IMR-90 (cell line): Measurements from ENCODE around the gene TMEM204. TPM values are rescaled to one million over a fixed set of nuclear protein-coding genes. Genes with fewer than 3 reads are reported as not detected.

Experiments used
- ATAC-seq: fragments of 200-7000 bp; cut with Tn5 transposase; 2 replicates; pipeline ENCODE4 v1.9.1; 2020; ENCODE audit warnings: low read depth, mild to moderate bottlenecking, moderate library complexity
- BruUV-seq: library from RNA; stranded (reverse); fragments of 400-500 nt; replicated peaks from 2 replicates; lab custom pipeline; 2021; lab: Mats Ljungman, UMichigan
- CTCF ChIA-PET: fragments of 300-600 bp; formaldehyde crosslinking; extraction: SDS; loops from one replicate; lab custom pipeline; 2021; ENCODE audit warnings: antibody characterized with exemption; lab: Yijun Ruan, JAX
- POLR2A ChIA-PET: fragments of 300-600 bp; sonication (Branson Sonifier 250); formaldehyde crosslinking; loops from one replicate; lab custom pipeline; 2022; ENCODE audit warnings: antibody characterized with exemption; ENCODE audit not compliant: unreplicated experiment; lab: Charles Lee
- DNase-seq: peaks from one replicate; pipeline ENCODE4 v3.0.0; 2013
- H2AFZ ChIP-seq: replicated peaks from 2 replicates; pipeline ENCODE3; 2013; ENCODE audit warnings: low read length, mild to moderate bottlenecking; ENCODE audit not compliant: poor library complexity
- H2AK5ac ChIP-seq: 2 replicates; pipeline ENCODE4 v1.6.1; 2013; ENCODE audit warnings: low read depth, low read length, inconsistent platforms
- H2AK9ac ChIP-seq: replicated peaks from 2 replicates; pipeline ENCODE3; 2013; ENCODE audit warnings: mild to moderate bottlenecking, low read depth, low read length, moderate library complexity; ENCODE audit not compliant: poor library complexity
- H2BK120ac ChIP-seq: 2 replicates; pipeline ENCODE4 v1.6.1; 2013; ENCODE audit warnings: low read depth, low read length, inconsistent platforms
- H2BK15ac ChIP-seq: 3 replicates; pipeline ENCODE4 v1.6.1; 2013; ENCODE audit warnings: low read depth, low read length, inconsistent platforms
- H2BK20ac ChIP-seq: 2 replicates; pipeline ENCODE4 v1.6.1; 2013; ENCODE audit warnings: low read depth, mild to moderate bottlenecking, inconsistent platforms, low read length, moderate library complexity
- H2BK5ac ChIP-seq: 2 replicates; pipeline ENCODE4 v1.6.1; 2013; ENCODE audit warnings: mild to moderate bottlenecking, low read depth, low read length, inconsistent platforms; ENCODE audit not compliant: poor library complexity, severe bottlenecking
- H3K14ac ChIP-seq: replicated peaks from 2 replicates; pipeline ENCODE4 v1.6.1; 2013; ENCODE audit warnings: low read depth, low read length, inconsistent platforms
- H3K18ac ChIP-seq: 2 replicates; pipeline ENCODE4 v1.6.1; 2013; ENCODE audit warnings: low read depth, low read length, control low read depth
- H3K23ac ChIP-seq: 2 replicates; pipeline ENCODE4 v1.6.1; 2013; ENCODE audit warnings: low read depth, low read length, inconsistent platforms
- H3K27ac ChIP-seq: 2 replicates; pipeline ENCODE4 v1.5.1; 2013; ENCODE audit warnings: mild to moderate bottlenecking, control low read depth, low read length; ENCODE audit not compliant: insufficient read depth
- H3K27me3 ChIP-seq: 2 replicates; pipeline ENCODE4 v1.6.1; 2013; ENCODE audit warnings: low read length; ENCODE audit not compliant: control insufficient read depth, insufficient read depth
- H3K36me3 ChIP-seq: 2 replicates; pipeline ENCODE4 v1.6.1; 2013; ENCODE audit warnings: low read length, mixed read lengths; ENCODE audit not compliant: control insufficient read depth, insufficient read depth
- H3K4ac ChIP-seq: 2 replicates; pipeline ENCODE4 v1.6.1; 2013; ENCODE audit warnings: low read depth, low read length, inconsistent platforms
- H3K4me1 ChIP-seq: 2 replicates; pipeline ENCODE4 v1.6.1; 2013; ENCODE audit warnings: low read length, mixed read lengths; ENCODE audit not compliant: control insufficient read depth, insufficient read depth
- H3K4me2 ChIP-seq: 2 replicates; pipeline ENCODE4 v1.6.1; 2013; ENCODE audit warnings: low read depth, mild to moderate bottlenecking, control low read depth, low read length, moderate library complexity
- H3K4me3 ChIP-seq: 2 replicates; pipeline ENCODE4 v1.5.1; 2013; ENCODE audit warnings: low read depth, mild to moderate bottlenecking, control low read depth, low read length, moderate library complexity; ENCODE audit not compliant: insufficient read depth
- H3K56ac ChIP-seq: 2 replicates; pipeline ENCODE4 v1.6.1; 2013; ENCODE audit warnings: low read length, inconsistent platforms; ENCODE audit not compliant: insufficient read depth; ENCODE audit errors: extremely low read depth
- H3K79me1 ChIP-seq, 2 experiments: 2 replicates each; pipeline ENCODE4 v1.6.1; 2013; ENCODE audit warnings: low read length in 2 of 2, inconsistent platforms in 1 of 2, low read depth in 1 of 2
- H3K9ac ChIP-seq: 2 replicates; pipeline ENCODE4 v1.6.1; 2013; ENCODE audit warnings: low read depth, low read length, control low read depth
- H3K9me1 ChIP-seq: 2 replicates; pipeline ENCODE4 v1.6.1; 2013; ENCODE audit warnings: low read length, inconsistent platforms; ENCODE audit not compliant: insufficient read depth
- H3K9me3 ChIP-seq: 2 replicates; pipeline ENCODE4 v1.6.1; 2013; ENCODE audit warnings: low read length; ENCODE audit not compliant: control insufficient read depth, insufficient read depth
- H4K20me1 ChIP-seq: 2 replicates; pipeline ENCODE4 v1.6.1; 2013; ENCODE audit warnings: low read length, inconsistent platforms; ENCODE audit not compliant: insufficient read depth
- H4K5ac ChIP-seq: 2 replicates; pipeline ENCODE4 v1.6.1; 2013; ENCODE audit warnings: mild to moderate bottlenecking, low read depth, low read length, control low read depth
- H4K8ac ChIP-seq, 2 experiments: 2 replicates each; pipeline ENCODE4 v1.6.1; 2013; ENCODE audit warnings: low read depth in 2 of 2, low read length in 2 of 2, control low read depth in 1 of 2, inconsistent platforms in 1 of 2
- H4K91ac ChIP-seq: 2 replicates; pipeline ENCODE4 v1.6.1; 2013; ENCODE audit warnings: low read depth, low read length, inconsistent platforms; ENCODE audit not compliant: insufficient read depth
- CEBPB ChIP-seq: IDR thresholded peaks from 2 replicates; pipeline ENCODE4 v1.6.1; 2012; ENCODE audit warnings: low read depth, low read length, improper control_type of control experiment
- FOS ChIP-seq: fragments of 150-350 bp; IDR thresholded peaks from 2 replicates; pipeline ENCODE4 v1.6.1; 2016; ENCODE audit warnings: low read depth, low read length
- MAFK ChIP-seq: IDR thresholded peaks from 2 replicates; pipeline ENCODE4 v1.6.1; 2012; ENCODE audit warnings: low read depth, low read length, improper control_type of control experiment
- RCOR1 ChIP-seq: IDR thresholded peaks from 2 replicates; pipeline ENCODE4 v1.6.1; 2012; ENCODE audit warnings: mild to moderate bottlenecking, low read length, improper control_type of control experiment; ENCODE audit not compliant: insufficient replicate concordance
- RFX5 ChIP-seq: IDR thresholded peaks from 2 replicates; pipeline ENCODE4 v1.8.0; 2012; ENCODE audit warnings: low read depth, mild to moderate bottlenecking, low read length, moderate library complexity
- WGBS, 2 experiments: methylation state at CpG; one replicate each; pipeline versions ENCODE4 v1.1.5 to v1.1.7; 2013; ENCODE audit warnings: missing lambda C conversion rate in 2 of 2; ENCODE audit not compliant: insufficient read length in 1 of 2; ENCODE audit errors: extremely low coverage in 2 of 2; 5-methylcytosine and 5-hydroxymethylcytosine counted together
- dilution Hi-C: fragments of 300-500 bp; cut with HindIII; formaldehyde crosslinking; loops from one replicate; pipeline ENCODE4 v1.14.3; 2018; ENCODE audit warnings: low sequenced_read_pairs; ENCODE audit not compliant: unreplicated experiment
- in situ Hi-C: fragments of 300-500 bp; cut with MboI; formaldehyde crosslinking; loops from 3 replicates; pipeline ENCODE4 v1.14.3; 2019; ENCODE audit warnings: low sequenced_read_pairs, inconsistent platforms, mixed read lengths
- intact Hi-C: fragments of 100-400 bp; cut with micrococcal nuclease; formaldehyde crosslinking; loops from 2 replicates; pipeline ENCODE4 v1.10.0; 2022
- polyA plus RNA-seq, 3 experiments: library from polyadenylated mRNA; depleted of rRNA; stranded (reverse); fragments of >200 nt; gene quantifications; 2 replicates each; pipeline ENCODE4 v1.2.3, GENCODE V29; 2012; ENCODE audit warnings: low replicate concordance in 1 of 3
- total RNA-seq: library from RNA; depleted of rRNA; stranded (reverse); fragments of >200 nt; gene quantifications from 2 replicates; pipeline ENCODE4 v1.2.3, GENCODE V29; 2012

Gene TMEM204
- total and polyA plus RNA-seq, 2 of the 4 experiments (the other 2 are of a cell fraction): 7.0 to 12.3 TPM

- H4K91ac ChIP-seq: no peak overlapping the region
- H3K56ac ChIP-seq: no peak overlapping the region
- H3K4me3 ChIP-seq: no peak overlapping the region
- H3K18ac ChIP-seq: no peak overlapping the region
- H4K5ac ChIP-seq: no peak overlapping the region
- no peak overlapping the region for H2BK15ac ChIP-seq
- in situ Hi-C loops (no loop called here), intact Hi-C loops (no loop called here), dilution Hi-C loops (no loop called here)
- H4K8ac ChIP-seq: no peak overlapping the region
- H3K9me3 ChIP-seq: no peaks in the 10 kb centered on the region
- H3K4me2 ChIP-seq: no peak overlapping the region
- H2BK120ac ChIP-seq: no peak overlapping the region
- H2AK5ac ChIP-seq: no peak overlapping the region
- ATAC-seq (no peak), DNase-seq (no peak)
- peaks cover 39% of the 10 kb centered on the region for H3K36me3 ChIP-seq
- no peaks in the 10 kb centered on the region for H3K9me1 ChIP-seq
- no peak overlapping the region for H2BK5ac ChIP-seq
- TF ChIP-seq RCOR1: no peak
- TF ChIP-seq RFX5: no peak
- TF ChIP-seq FOS: no peak
- no peak for TF ChIP-seq CEBPB
- no peak for TF ChIP-seq MAFK
- WGBS, 2 experiments: no CpG with 5 or more reads among the region's 15 CpGs
- no peaks in the 10 kb centered on the region for H3K79me1 ChIP-seq
- H2AK9ac ChIP-seq: no peak overlapping the region
- H3K23ac ChIP-seq: no peak overlapping the region
- CTCF ChIA-PET: no interaction called here
- no peaks in the 10 kb centered on the region for H4K20me1 ChIP-seq
- H3K9ac ChIP-seq: no peak overlapping the region
- POLR2A ChIA-PET: no interaction called here
- no peaks in the 10 kb centered on the region; the same call in 1 of the 2 replicates for H3K4me1 ChIP-seq
- no peak overlapping the region for H3K4ac ChIP-seq
- no TSS peak for BruUV-seq
- no peak overlapping the region for H3K14ac ChIP-seq
- no peak overlapping the region for H3K27ac ChIP-seq
- no peaks in the 10 kb centered on the region for H3K27me3 ChIP-seq
- no peak overlapping the region for H2AFZ ChIP-seq
- H2BK20ac ChIP-seq: no peak overlapping the region
These were observed 49.7 kb downstream of the TMEM204 start for GRCh38 chr16:1583180-1583579.
